Measurements from ENCODE around the gene DISP3.

- TF ChIP-seq EZH2 (IDR thresholded peaks at IDR 0.05; ENCODE audit: low read length) (no peak), CTCF (optimal IDR thresholded peaks at IDR 0.05 in 1 of 3, IDR thresholded peaks at IDR 0.05 in 1 of 3, conservative IDR thresholded peaks at IDR 0.05 in 1 of 3; ENCODE audit: extremely low read depth in 1 of 3, insufficient read depth in 2 of 3, low read length in 3 of 3) (no peak)
Observed at GRCh38 chr1:11575553-11575952, 96.6 kb downstream of the DISP3 start.
